ENCODE measurements around the gene METTL4.
A peak's percentile ranks its signal among the peaks of the same experiment; 100 is the strongest.

Gene METTL4

GRCh38 chr18:2571200-2572170 is at the start of gene METTL4, which contains the start of gene NDC80:
Gene METTL4, minus strand, starts transcription at chr18:2571505. Its CDS starts 4,289 bp downstream, at chr18:2567216.
Gene NDC80, plus strand, starts transcription at chr18:2571557. Its CDS starts 1,429 bp downstream, at chr18:2572986.
- no peak for TF ChIP-seq CTCF (IDR thresholded peaks at IDR 0.05; ENCODE audit: borderline replicate concordance, control extremely low read depth, extremely low read depth, insufficient read depth, missing control alignments)
- DNase-seq (ENCODE audit: low spot score), result peak; percentile 89
- in situ Hi-C loops (cut with MboI; ENCODE audit: low sequenced_read_pairs, unreplicated experiment), result no loop called here

- DNase-seq (ENCODE audit: low spot score), result no peak
- no peak for TF ChIP-seq CTCF (IDR thresholded peaks at IDR 0.05; ENCODE audit: borderline replicate concordance, control extremely low read depth, extremely low read depth, insufficient read depth, missing control alignments)
- in situ Hi-C loops (cut with MboI; ENCODE audit: low sequenced_read_pairs, unreplicated experiment), result no loop called here
Observed at GRCh38 chr18:2618009-2618408, 46.7 kb upstream of the METTL4 start.

GRCh38 chr18:2617401-2617998 is 46.2 kb upstream of the METTL4 start:
- DNase-seq (ENCODE audit: low spot score), result no peak
- in situ Hi-C loops (cut with MboI; ENCODE audit: low sequenced_read_pairs, unreplicated experiment), result no loop called here
- TF ChIP-seq CTCF (IDR thresholded peaks at IDR 0.05; ENCODE audit: borderline replicate concordance, control extremely low read depth, extremely low read depth, insufficient read depth, missing control alignments), result no peak

- in situ Hi-C loops (cut with MboI; ENCODE audit: low sequenced_read_pairs, unreplicated experiment), result no loop called here
- no peak for TF ChIP-seq CTCF (IDR thresholded peaks at IDR 0.05; ENCODE audit: borderline replicate concordance, control extremely low read depth, extremely low read depth, insufficient read depth, missing control alignments)
- DNase-seq (ENCODE audit: low spot score), result no peak
Observed at GRCh38 chr18:2612996-2613395, 41.7 kb upstream of the METTL4 start.

GRCh38 chr18:2610549-2610948 is 39.2 kb upstream of the METTL4 start:
- TF ChIP-seq CTCF (IDR thresholded peaks at IDR 0.05; ENCODE audit: borderline replicate concordance, control extremely low read depth, extremely low read depth, insufficient read depth, missing control alignments), result no peak

GRCh38 chr18:2609604-2610003 is 38.3 kb upstream of the METTL4 start:
- DNase-seq (ENCODE audit: low spot score), result no peak
- TF ChIP-seq CTCF (IDR thresholded peaks at IDR 0.05; ENCODE audit: borderline replicate concordance, control extremely low read depth, extremely low read depth, insufficient read depth, missing control alignments), result no peak
- in situ Hi-C loops (cut with MboI; ENCODE audit: low sequenced_read_pairs, unreplicated experiment), result no loop called here

More at GRCh38 chr18:2610549-2610948, 39.2 kb upstream of the METTL4 start:
- DNase-seq (ENCODE audit: low spot score), result no peak
- in situ Hi-C loops (cut with MboI; ENCODE audit: low sequenced_read_pairs, unreplicated experiment), result no loop called here
